Nephron progenitor cell (in vitro differentiated cells): Measurements from ENCODE around the gene AGO3.

Source experiments
- DNase-seq: peaks from one replicate; pipeline ENCODE4 v3.0.0; 2021
- H3K27ac Mint-ChIP-seq: 2 replicates; pipeline ENCODE4 v1.8.0; 2021; ENCODE audit warnings: mild to moderate bottlenecking, moderate library complexity, mixed read lengths
- H3K27me3 Mint-ChIP-seq: 2 replicates; pipeline ENCODE4 v1.8.0; 2021; ENCODE audit warnings: mild to moderate bottlenecking, low read depth, mixed read lengths; ENCODE audit not compliant: poor library complexity
- H3K36me3 Mint-ChIP-seq: 2 replicates; pipeline ENCODE4 v1.8.0; 2021; ENCODE audit warnings: low read depth, mixed read lengths
- H3K4me1 Mint-ChIP-seq: 2 replicates; pipeline ENCODE4 v1.8.0; 2021; ENCODE audit warnings: mixed read lengths
- H3K4me3 Mint-ChIP-seq: 2 replicates; pipeline ENCODE4 v1.8.0; 2021; ENCODE audit warnings: mild to moderate bottlenecking, moderate library complexity, mixed read lengths
- H3K9me3 Mint-ChIP-seq: 2 replicates; pipeline ENCODE4 v1.8.0; 2021; ENCODE audit warnings: mild to moderate bottlenecking, moderate library complexity, mixed read lengths
- TF ChIP-seq, protein P1 (sequence below): fragments of 200-600 bp; sonication (generic); IDR thresholded peaks from 2 replicates; pipeline ENCODE4 v1.5.0; 2021; ENCODE audit warnings: antibody characterized with exemption

Gene AGO3

DNA sequence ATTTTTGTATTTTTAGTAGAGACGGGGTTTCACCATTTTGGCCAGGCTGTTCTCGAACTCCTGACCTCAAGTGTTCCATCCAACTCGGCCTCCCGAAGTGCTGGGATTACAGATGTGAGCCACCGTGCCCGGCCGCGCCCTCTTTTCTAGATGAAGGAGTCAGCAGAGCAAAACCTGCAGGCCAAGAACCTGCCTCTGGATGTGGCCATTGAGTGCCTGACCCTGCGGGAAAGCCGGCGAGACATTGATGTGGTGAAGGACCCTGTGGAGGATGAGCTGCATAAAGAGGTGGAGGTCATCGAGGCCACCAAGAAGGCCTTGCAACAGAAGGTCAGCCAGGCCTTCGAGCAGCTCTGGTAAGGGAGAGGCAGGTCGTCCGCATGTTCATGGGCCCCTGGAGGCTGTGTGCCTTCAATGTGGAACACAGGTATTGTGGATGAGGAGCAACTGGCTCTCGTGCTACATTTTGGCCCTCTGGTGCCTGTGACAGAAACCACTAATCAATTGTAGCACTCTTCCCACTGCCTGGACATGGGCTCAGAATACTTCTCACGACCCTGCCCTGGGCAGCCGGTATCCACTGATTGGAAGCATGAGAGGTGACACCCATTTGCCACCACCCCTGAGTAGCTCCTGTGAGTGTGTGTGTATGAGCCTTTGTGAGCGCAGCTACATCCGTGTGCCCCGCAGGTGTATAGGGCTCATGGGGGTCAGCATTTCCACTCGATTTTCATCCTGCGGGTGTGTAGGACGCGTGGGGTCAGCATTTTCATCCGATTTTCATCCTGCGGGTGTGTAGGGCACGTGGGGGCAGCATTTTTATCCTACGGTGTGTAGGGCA is 155.0 kb downstream of the AGO3 start:
- peaks cover 25% of the 10 kb centered on the region for H3K4me1 Mint-ChIP-seq
- H3K36me3 Mint-ChIP-seq = peaks cover 4% of the 10 kb centered on the region
- H3K27me3 Mint-ChIP-seq = peaks cover 11% of the 10 kb centered on the region
- DNase-seq = no peak
- TF ChIP-seq, protein P1, sequence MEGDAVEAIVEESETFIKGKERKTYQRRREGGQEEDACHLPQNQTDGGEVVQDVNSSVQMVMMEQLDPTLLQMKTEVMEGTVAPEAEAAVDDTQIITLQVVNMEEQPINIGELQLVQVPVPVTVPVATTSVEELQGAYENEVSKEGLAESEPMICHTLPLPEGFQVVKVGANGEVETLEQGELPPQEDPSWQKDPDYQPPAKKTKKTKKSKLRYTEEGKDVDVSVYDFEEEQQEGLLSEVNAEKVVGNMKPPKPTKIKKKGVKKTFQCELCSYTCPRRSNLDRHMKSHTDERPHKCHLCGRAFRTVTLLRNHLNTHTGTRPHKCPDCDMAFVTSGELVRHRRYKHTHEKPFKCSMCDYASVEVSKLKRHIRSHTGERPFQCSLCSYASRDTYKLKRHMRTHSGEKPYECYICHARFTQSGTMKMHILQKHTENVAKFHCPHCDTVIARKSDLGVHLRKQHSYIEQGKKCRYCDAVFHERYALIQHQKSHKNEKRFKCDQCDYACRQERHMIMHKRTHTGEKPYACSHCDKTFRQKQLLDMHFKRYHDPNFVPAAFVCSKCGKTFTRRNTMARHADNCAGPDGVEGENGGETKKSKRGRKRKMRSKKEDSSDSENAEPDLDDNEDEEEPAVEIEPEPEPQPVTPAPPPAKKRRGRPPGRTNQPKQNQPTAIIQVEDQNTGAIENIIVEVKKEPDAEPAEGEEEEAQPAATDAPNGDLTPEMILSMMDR = no peak
- no peaks in the 10 kb centered on the region for H3K9me3 Mint-ChIP-seq
- peak overlapping the region; percentile 7 for H3K4me3 Mint-ChIP-seq
- no peak overlapping the region for H3K27ac Mint-ChIP-seq

DNA sequence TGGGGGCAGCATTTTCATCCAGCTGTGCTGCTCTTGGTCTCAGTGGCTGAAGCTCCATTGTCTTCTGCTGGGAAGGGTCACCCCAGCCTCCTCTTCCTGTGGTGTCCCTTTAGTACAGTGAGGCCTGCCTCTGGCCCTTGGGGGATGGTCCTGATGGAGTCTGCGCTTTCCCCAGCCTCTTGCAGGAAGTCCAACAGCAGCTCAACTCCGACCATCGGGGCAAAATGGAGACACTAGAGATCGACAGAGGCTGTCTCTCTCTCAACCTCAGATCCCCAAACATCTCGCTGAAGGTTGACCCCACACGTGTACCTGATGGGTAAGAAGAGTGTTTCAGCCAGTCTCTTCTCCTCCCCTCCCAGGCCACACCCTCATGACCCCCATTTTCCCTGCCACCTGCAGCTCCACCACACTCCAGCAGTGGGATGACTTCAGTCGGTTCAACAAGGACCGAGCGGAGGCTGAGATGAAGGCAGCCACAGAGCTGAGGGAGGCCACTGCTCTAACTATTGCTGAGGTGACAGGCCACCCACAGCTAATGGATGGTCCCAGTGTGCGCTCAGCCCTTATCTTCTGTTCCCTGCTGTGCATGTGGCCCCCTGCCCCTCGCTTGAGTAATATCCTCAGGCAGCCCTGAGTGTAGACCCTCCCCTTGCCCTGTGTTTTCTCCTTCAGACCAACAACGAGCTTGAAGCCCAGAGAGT is 155.8 kb downstream of the AGO3 start:
- H3K27ac Mint-ChIP-seq = peak overlapping the region; percentile 10
- peaks cover 25% of the 10 kb centered on the region for H3K4me1 Mint-ChIP-seq
- peaks cover 8% of the 10 kb centered on the region for H3K36me3 Mint-ChIP-seq
- H3K27me3 Mint-ChIP-seq = peaks cover 14% of the 10 kb centered on the region
- no peaks in the 10 kb centered on the region for H3K9me3 Mint-ChIP-seq
- peak overlapping the region; percentile 9 for H3K4me3 Mint-ChIP-seq
- DNase-seq = no peak
- TF ChIP-seq, protein P1 = no peak

DNA sequence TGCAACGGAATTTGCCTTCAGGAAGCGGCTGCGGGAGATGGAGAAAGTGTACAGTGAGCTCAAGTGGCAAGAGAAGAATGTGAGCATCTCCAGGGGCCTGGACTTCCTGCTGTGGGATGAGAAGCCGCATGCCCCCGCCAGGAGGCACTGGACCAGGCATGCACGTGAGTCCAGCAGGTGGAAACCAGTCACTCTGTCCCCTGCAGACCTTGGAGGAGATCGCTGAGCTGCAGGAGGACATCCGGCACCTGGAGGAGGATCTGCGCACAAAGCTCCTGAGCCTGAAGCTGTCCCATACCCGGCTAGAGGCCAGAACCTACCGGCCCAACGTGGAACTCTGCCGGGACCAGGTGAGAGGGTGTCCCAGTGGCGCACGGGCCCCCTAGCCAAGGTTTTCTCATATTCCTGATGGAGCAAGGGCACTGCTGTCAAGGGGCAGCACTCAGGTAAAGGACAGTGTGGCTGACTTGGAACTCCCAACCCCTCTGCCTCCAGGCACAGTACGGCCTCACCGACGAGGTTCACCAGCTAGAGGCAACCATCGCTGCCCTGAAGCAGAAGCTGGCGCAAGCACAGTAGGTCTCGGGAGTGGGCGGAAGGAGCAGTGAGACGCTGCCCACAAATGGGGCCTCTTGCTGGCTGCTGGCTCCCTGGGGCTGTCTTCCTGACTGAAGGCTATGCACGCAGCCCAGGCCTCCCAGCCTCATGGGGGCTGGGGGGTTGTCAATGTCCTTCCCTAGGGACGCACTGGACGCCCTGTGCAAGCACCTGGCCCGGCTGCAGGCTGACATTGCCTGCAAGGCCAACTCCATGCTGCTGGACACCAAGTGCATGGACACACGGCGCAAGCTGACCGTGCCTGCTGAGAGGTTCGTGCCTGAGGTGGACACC is 156.6 kb downstream of the AGO3 start:
- H3K4me3 Mint-ChIP-seq = peak overlapping the region; percentile 96
- H3K27me3 Mint-ChIP-seq = peaks cover 14% of the 10 kb centered on the region
- H3K36me3 Mint-ChIP-seq = peaks cover 9% of the 10 kb centered on the region
- H3K27ac Mint-ChIP-seq = peak overlapping the region; percentile 10
- H3K4me1 Mint-ChIP-seq = peaks cover 25% of the 10 kb centered on the region
- DNase-seq = no peak
- TF ChIP-seq, protein P1 = no peak
- no peaks in the 10 kb centered on the region for H3K9me3 Mint-ChIP-seq

DNA sequence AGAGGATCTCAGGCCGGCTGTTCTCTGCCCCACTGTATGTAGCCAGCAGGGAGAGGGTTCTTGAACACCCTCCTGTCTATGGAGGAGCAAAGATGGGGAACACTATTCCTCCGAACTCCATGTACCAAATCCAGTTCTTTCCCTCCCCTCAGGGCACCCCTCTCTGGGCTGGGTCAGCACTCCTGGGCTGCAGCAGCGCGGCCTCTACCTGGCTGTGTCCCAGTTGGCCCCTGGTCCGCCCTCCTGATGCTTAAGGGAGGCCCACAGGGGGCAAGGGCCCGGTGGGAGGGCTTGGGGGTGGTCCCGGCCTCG is 157.3 kb downstream of the AGO3 start:
- H3K27ac Mint-ChIP-seq = no peak overlapping the region
- no peaks in the 10 kb centered on the region for H3K9me3 Mint-ChIP-seq

DNA sequence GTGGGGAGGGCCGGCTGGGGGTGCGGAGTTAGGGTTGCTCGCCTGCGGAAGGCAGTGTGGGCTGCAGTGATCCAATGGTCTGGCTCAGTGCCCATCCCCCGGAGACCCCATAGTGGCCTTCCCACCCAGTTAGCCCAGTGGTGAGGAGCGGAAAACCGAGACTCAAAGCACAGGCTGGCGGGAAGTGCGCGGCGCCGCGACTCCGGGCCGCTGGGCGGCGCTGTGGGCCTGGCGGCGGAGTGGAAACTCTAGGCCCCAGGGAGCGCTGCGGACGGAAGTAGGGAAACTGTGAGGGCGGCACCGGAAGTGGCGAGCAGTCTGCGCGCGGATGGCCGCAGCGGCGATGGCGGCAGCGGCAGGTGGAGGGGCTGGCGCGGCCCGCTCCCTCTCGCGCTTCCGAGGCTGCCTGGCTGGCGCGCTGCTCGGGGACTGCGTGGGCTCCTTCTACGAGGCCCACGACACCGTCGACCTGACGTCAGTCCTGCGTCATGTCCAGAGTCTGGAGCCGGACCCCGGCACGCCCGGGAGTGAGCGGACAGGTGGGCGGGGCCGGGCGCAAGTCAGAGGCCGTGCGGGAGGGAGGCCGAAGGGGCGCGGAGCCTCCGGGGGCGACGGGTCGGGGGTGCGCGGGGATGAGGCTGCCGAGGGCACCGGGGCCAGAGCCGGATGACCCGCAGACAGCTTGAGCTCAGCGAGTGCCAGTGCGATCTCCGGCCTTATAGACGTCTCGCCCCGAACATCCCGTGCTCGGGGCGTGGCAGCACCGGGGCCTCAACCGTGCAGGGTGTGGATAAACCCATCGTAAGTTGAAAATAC is 157.9 kb downstream of the AGO3 start, which contains the start of gene ADPRS:
TSS of gene ADPRS (plus strand) at position 316 of the 816 bp plus-strand sequence. CDS start at position 329, 13 bp downstream.
- peak within 1 kb of the TSS; percentile 88 for H3K27ac Mint-ChIP-seq

More for the DNA sequence above, 157.3 kb downstream of the AGO3 start:
- Mint-ChIP-seq H3K4me3 (peak overlapping the region; percentile 96), H3K27me3 (peaks cover 11% of the 10 kb centered on the region), H3K36me3 (peaks cover 11% of the 10 kb centered on the region), H3K4me1 (peaks cover 25% of the 10 kb centered on the region)
- no peak for DNase-seq
- TF ChIP-seq, protein P1 = no peak

More for the DNA sequence above, 157.9 kb downstream of the AGO3 start, which contains the start of gene ADPRS:
- Mint-ChIP-seq H3K4me1 (peaks cover 25% of the 10 kb centered on the region), H3K27me3 (peaks cover 6% of the 10 kb centered on the region), H3K4me3 (peak within 1 kb of the TSS; percentile 96), H3K36me3 (peaks cover 17% of the 10 kb centered on the region), H3K9me3 (no peaks in the 10 kb centered on the region)
- DNase-seq = peak; percentile 90
- TF ChIP-seq, protein P1 = peak; percentile 98
